ENCODE measurements around the gene TLK2. TPM values are rescaled to one million over a fixed set of nuclear protein-coding genes. Genes with fewer than 3 reads are reported as not detected.
"Not testable (repeated sequence)": the region's sequence is repeated elsewhere in the genome, so short reads cannot be mapped to it uniquely, and the experiment has no call there.

The TLK2 gene
- total and polyA plus RNA-seq, 2 experiments from 2014 or later = 19.6 to 56.1 TPM

DNA sequence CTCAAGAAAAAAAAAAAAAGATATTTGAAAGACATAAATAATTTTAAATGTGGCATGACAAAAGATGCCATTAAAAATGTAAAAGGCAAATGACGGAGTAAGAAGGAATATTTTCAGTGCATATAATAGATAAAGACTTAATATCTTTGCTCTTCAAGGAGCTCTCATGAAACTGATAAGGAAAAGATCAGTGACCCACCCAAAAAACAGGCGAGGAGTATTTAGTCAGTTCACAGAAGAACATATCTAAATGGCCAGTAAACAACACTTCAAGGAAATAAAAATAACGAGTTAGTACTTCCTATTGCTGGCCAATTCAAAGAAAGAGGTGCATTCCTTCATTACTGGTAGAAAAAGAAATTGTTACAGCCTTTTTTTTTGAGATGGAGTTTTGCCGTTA lies 32.8 kb upstream of the TLK2 start:
- H3K27ac ChIP-seq (ENCODE audit: low read depth); ATAC-seq; H3K9me3 Mint-ChIP-seq: not testable (repeated sequence)

DNA sequence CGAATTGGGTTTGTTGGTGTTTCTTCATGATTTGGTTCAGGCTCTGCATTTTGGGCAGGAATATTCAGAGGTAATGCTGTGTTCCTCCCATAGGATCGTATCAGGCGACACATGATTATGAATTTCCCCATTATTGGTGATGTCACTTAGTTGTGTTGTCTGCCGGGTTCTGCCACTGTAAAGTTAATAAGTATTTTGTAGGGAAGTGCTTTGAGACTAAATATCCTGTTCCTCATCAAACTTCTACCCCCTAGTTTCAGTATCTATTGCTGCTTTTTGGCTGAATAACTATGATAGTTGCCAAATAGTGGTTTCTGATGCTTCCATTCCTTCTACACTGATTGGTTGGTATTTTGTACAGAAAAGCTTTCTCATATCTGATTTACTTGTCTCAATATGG lies 26.4 kb upstream of the TLK2 start:
- H3K27ac ChIP-seq (ENCODE audit: low read depth); ATAC-seq; H2AFZ ChIP-seq; H3K4me2 ChIP-seq; H3F3A ChIP-seq (replicated peaks; ENCODE audit: low read depth); H3K4me3 ChIP-seq; H3K27ac Mint-ChIP-seq; H3K4me1 Mint-ChIP-seq; H3K27me3 ChIP-seq (ENCODE audit: insufficient read depth); H3K79me2 ChIP-seq (replicated peaks; ENCODE audit: insufficient read depth); H3K27me3 Mint-ChIP-seq (ENCODE audit: insufficient read depth, low read depth, poor library complexity); H3K4me1 ChIP-seq (ENCODE audit: insufficient read depth); DNase-seq (ENCODE audit: low spot score); H3K4me3 Mint-ChIP-seq; H3K9me2 ChIP-seq (ENCODE audit: insufficient read depth); H4K20me1 ChIP-seq (replicated peaks; ENCODE audit: insufficient read depth); H3K9me3 Mint-ChIP-seq: not testable (repeated sequence)
- peaks cover 22% of the 10 kb centered on the region for H3K36me3 Mint-ChIP-seq (ENCODE audit: low read depth)
- 0 out of 2 replicates have a peak, but pooled peaks cover 15% of the 10 kb centered on the region for H3K36me3 ChIP-seq (ENCODE audit: insufficient read depth)

More for the DNA sequence above, 32.8 kb upstream of the TLK2 start:
- H3K4me3 Mint-ChIP-seq; H2AFZ ChIP-seq; H3K27ac Mint-ChIP-seq; H3K4me1 Mint-ChIP-seq; H3K27me3 ChIP-seq (ENCODE audit: insufficient read depth); H4K20me1 ChIP-seq (replicated peaks; ENCODE audit: insufficient read depth); H3F3A ChIP-seq (replicated peaks; ENCODE audit: low read depth); DNase-seq (ENCODE audit: low spot score); H3K4me3 ChIP-seq; H3K4me2 ChIP-seq; H3K9me2 ChIP-seq (ENCODE audit: insufficient read depth); H3K79me2 ChIP-seq (replicated peaks; ENCODE audit: insufficient read depth); H3K27me3 Mint-ChIP-seq (ENCODE audit: insufficient read depth, low read depth, poor library complexity); H3K4me1 ChIP-seq (ENCODE audit: insufficient read depth): not testable (repeated sequence)
- H3K36me3 ChIP-seq (ENCODE audit: insufficient read depth) = peaks cover 49% of the 10 kb centered on the region
- H3K36me3 Mint-ChIP-seq (ENCODE audit: low read depth) = peaks cover 69% of the 10 kb centered on the region

- not testable (repeated sequence) for H3K27ac ChIP-seq (ENCODE audit: low read depth); H3K4me1 ChIP-seq (ENCODE audit: insufficient read depth); H3K36me3 ChIP-seq (ENCODE audit: insufficient read depth); H3F3A ChIP-seq (replicated peaks; ENCODE audit: low read depth); DNase-seq (ENCODE audit: low spot score); H4K20me1 ChIP-seq (replicated peaks; ENCODE audit: insufficient read depth); H3K79me2 ChIP-seq (replicated peaks; ENCODE audit: insufficient read depth); H3K27ac Mint-ChIP-seq; H3K27me3 Mint-ChIP-seq (ENCODE audit: insufficient read depth, low read depth, poor library complexity); H2AFZ ChIP-seq; H3K9me3 Mint-ChIP-seq; ATAC-seq; H3K4me3 ChIP-seq; H3K4me3 Mint-ChIP-seq; H3K4me2 ChIP-seq; H3K4me1 Mint-ChIP-seq; H3K27me3 ChIP-seq (ENCODE audit: insufficient read depth); H3K9me2 ChIP-seq (ENCODE audit: insufficient read depth)
- peaks cover 14% of the 10 kb centered on the region for H3K36me3 Mint-ChIP-seq (ENCODE audit: low read depth)
Measured at GRCh38 chr17:62453041-62453440, 25.6 kb upstream of the TLK2 start.

- not testable (repeated sequence) for H2AFZ ChIP-seq; H3K27me3 ChIP-seq (ENCODE audit: insufficient read depth); DNase-seq (ENCODE audit: low spot score); H3K9me2 ChIP-seq (ENCODE audit: insufficient read depth); H4K20me1 ChIP-seq (replicated peaks; ENCODE audit: insufficient read depth); H3K4me2 ChIP-seq; ATAC-seq; H3K36me3 Mint-ChIP-seq (ENCODE audit: low read depth); H3K79me2 ChIP-seq (replicated peaks; ENCODE audit: insufficient read depth); H3K27ac ChIP-seq (ENCODE audit: low read depth); H3F3A ChIP-seq (replicated peaks; ENCODE audit: low read depth); H3K4me1 Mint-ChIP-seq; H3K4me3 Mint-ChIP-seq; H3K4me3 ChIP-seq; H3K4me1 ChIP-seq (ENCODE audit: insufficient read depth); H3K9me3 Mint-ChIP-seq; H3K36me3 ChIP-seq (ENCODE audit: insufficient read depth); H3K27me3 Mint-ChIP-seq (ENCODE audit: insufficient read depth, low read depth, poor library complexity)
- H3K27ac Mint-ChIP-seq = peak overlapping the region; percentile 29; the same call in 1 of the 2 replicates
Measured at GRCh38 chr17:62453656-62454055, 25.0 kb upstream of the TLK2 start.

DNA sequence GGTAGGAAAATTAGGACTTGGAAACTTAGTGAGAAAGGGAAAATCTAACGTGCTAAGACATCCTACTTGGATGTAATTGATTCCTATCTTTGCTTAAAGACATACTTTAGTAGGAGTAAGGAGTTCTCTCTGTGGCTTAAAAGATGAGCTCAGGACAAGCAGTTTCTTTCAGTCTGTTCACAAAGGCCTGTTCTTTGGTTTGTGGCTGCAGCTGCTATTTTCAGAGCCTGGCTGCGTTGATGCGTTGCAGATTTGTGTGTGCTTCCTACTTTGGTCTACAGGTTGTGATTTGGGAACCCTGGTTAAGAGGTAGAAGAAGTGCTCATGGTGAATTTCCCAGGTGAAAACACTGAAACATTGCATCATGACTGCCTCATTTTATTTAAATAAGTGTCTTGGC lies 24.5 kb upstream of the TLK2 start:
- not testable (repeated sequence) for H3F3A ChIP-seq (replicated peaks; ENCODE audit: low read depth); H3K9me3 Mint-ChIP-seq; H3K4me3 Mint-ChIP-seq; H3K9me2 ChIP-seq (ENCODE audit: insufficient read depth); H3K4me1 Mint-ChIP-seq; H4K20me1 ChIP-seq (replicated peaks; ENCODE audit: insufficient read depth); H3K36me3 Mint-ChIP-seq (ENCODE audit: low read depth); H3K27ac Mint-ChIP-seq; H3K27me3 Mint-ChIP-seq (ENCODE audit: insufficient read depth, low read depth, poor library complexity); H3K36me3 ChIP-seq (ENCODE audit: insufficient read depth); H3K27ac ChIP-seq (ENCODE audit: low read depth); H3K4me2 ChIP-seq; H3K79me2 ChIP-seq (replicated peaks; ENCODE audit: insufficient read depth); H2AFZ ChIP-seq; ATAC-seq; H3K27me3 ChIP-seq (ENCODE audit: insufficient read depth); DNase-seq (ENCODE audit: low spot score); H3K4me1 ChIP-seq (ENCODE audit: insufficient read depth); H3K4me3 ChIP-seq
